SK-N-DZ (cell line): Measurements from ENCODE around the gene CNTFR.

Experiments
- DNase-seq: peaks from one replicate; pipeline ENCODE4 v3.0.0-alpha.2; 2015; ENCODE audit warnings: low spot score

The CNTFR gene

GRCh38 chr9:34572628-34573027, 16.9 kb downstream of the CNTFR start:
- DNase-seq, result no peak

DNA sequence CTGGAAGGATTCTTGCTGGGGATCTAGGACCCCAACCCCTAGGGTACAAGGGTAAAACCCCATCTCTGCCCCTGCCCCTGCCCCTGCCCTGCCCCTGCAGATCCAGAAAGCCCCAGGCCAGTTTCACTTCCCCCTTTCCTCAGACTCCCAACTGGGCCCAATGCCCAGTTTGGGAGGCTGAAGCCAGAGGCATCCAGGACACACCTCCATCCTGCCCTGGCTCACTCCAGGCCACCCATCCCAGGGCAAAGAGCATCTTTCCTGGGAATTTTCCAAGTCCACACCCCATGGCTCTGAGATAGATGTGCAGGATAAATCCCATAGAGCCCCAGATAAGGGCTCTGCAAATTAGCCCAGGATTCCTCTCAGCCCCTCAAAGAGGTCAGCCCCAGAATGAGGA, 17.4 kb downstream of the CNTFR start:
- no peak for DNase-seq

DNA sequence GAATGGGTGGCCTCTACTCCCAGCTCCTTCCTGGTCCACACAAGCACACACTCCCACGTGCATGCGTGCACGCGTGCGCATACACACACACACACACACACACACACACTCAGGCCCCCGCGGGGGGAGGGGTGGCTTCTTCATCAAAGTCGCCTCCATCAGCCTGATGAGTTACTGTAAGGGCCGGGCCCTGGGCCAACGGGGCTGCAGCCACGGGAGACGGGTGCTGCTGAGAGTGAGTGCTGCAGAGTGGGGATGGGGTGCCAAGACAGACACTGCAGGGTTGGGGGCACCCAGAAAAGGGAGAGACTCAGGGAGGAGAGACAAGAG, 18.1 kb downstream of the CNTFR start:
- DNase-seq, result no peak

- no peak for DNase-seq
These were observed 18.6 kb downstream of the CNTFR start for GRCh38 chr9:34570809-34571480.

- DNase-seq, result no peak
These were observed 19.1 kb downstream of the CNTFR start for GRCh38 chr9:34570376-34570775.

DNA sequence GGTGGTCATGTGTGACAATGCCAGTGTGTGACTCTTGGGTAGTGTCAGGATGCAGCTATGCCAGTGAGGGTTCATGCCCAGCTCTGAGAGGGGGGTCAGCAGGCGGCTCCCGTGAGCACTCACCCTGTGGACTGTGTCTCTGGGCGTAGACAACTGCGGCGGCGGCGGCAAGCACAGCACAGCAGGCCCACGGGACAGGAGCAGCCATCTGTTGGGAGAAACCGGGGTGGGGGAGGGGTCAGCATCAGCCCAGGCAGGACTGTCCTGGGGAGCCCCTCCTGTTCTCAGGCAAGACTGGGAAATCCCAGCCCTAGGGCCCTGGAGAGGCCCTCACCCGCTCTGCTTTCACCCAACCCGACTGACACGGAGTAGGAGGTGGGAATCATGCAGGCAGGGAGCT, 20.8 kb downstream of the CNTFR start:
- peak; percentile 74 for DNase-seq

GRCh38 chr9:34568133-34568532, 21.4 kb downstream of the CNTFR start:
- no peak for DNase-seq

GRCh38 chr9:34566972-34567371, 22.6 kb downstream of the CNTFR start:
- peak; percentile 69 for DNase-seq

- DNase-seq, result no peak
These were observed 23.2 kb downstream of the CNTFR start for GRCh38 chr9:34566322-34566721.

- no peak for DNase-seq
These were observed 23.7 kb downstream of the CNTFR start for GRCh38 chr9:34565856-34566255.

DNA sequence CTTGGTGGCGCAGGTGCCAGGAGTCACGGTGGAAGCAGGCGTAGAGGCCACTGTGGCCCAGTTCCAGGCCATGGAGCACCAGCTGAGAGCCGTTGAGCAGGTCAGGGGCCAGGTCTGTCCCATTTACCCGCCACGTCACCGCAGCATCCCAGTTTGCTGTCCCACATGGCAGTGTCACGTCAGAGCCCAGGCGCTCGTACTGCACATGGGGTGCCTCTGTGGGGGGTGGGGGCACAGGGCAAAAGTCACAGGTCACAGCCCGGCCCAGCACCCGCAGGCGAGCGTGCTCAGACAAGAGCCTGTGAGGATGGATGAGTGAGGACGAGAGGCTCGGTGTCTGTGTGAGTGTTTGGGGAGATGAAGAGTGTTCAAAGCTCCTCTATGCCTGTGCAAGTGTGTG, 24.9 kb downstream of the CNTFR start:
- DNase-seq, result no peak

- DNase-seq, result no peak
These were observed 26.3 kb downstream of the CNTFR start for GRCh38 chr9:34563262-34563661.

GRCh38 chr9:34562135-34562745, 27.3 kb downstream of the CNTFR start:
- no peak for DNase-seq

DNA sequence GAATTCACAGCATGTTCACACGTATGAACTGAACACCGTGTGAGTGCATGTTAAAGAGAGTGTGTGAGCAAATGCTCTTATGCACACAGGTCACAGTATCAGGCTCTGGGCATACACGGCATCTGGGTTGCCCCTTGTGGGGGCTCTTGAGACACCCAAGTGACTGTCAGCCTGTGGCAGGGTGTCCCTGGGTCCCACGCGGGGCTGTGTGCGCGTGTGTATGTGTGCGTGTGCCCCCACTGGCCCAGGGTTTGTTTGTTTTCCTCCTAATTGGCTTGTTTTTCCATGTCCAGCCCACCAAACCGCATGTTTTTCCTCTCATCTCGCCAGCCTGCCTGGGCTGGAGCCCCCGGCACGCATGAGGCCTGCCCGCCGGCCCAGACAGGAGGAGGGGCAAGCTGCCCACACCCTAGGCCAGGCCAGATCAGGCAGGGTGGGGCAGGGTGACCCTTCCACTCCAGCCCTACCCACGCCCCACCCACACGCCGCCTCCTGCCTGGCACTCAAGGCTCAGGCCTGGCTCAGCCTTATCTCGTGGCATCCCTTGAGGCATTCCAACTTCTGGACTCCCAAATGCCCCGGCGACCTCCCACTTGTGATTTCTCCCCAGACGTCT, 28.8 kb downstream of the CNTFR start:
- no peak for DNase-seq

GRCh38 chr9:34559624-34560455, 29.7 kb downstream of the CNTFR start:
- DNase-seq, result no peak

GRCh38 chr9:34558919-34559623, 30.5 kb downstream of the CNTFR start:
- no peak for DNase-seq

DNA sequence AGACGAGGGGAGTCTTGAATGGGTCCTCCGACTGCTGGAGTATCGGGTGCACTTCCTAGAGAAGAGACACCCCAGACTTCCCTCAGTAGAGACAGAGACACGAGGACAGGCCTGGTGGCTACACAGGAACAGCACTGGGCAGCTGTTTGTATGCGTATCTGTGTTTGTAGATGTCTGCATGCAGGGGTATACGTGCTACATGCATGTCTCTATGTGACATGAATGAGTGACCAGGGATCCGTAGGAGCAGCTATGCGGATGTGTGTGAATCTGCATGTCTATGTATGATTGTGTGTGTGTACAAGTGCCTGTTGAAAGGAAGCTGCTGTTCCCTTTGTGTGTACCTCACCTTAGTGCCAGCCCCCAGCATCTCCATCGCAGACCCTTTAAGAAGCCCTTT, 31.2 kb downstream of the CNTFR start:
- DNase-seq, result no peak

- peak; percentile 84 for DNase-seq
These were observed 31.9 kb downstream of the CNTFR start for GRCh38 chr9:34557426-34558321.

- DNase-seq, result no peak
These were observed 32.6 kb downstream of the CNTFR start for GRCh38 chr9:34556949-34557348.

GRCh38 chr9:34555936-34556525, 33.5 kb downstream of the CNTFR start:
- no peak for DNase-seq
